Body of pancreas (tissue), 4 donors: ENCODE results near the gene BCAS4. TPM values are rescaled to one million over a fixed set of nuclear protein-coding genes. Genes with fewer than 3 reads are reported as not detected.

Source experiments
- ATAC-seq: fragments of 150-250 bp; one replicate; pipeline ENCODE4 v1.9.1; 2016
- DNase-seq, 4 donors: peaks; one replicate each; pipeline ENCODE4 v3.0.0-alpha.2; 2019
- H3K27ac ChIP-seq, 4 donors: fragments of 200-600 bp; sonication (generic); 1 replicate in 3 of 4; 2 replicates in 1 of 4; pipeline versions ENCODE4 v1.5.1 to v1.6.1; 2016 to 2019; ENCODE audit warnings: mild to moderate bottlenecking in 1 of 4, mixed read lengths in 1 of 4, moderate library complexity in 1 of 4
- H3K27me3 ChIP-seq, 2 donors: fragments of 200-600 bp; sonication (generic); one replicate each; pipeline ENCODE4 v1.6.0; 2016; ENCODE audit warnings: mild to moderate bottlenecking in 1 of 2
- H3K36me3 ChIP-seq, 2 donors: fragments of 200-600 bp; sonication (generic); replicated peaks in 1 of 2; 2 replicates each; pipeline ENCODE4 v1.5.1; 2016; ENCODE audit warnings: low read depth in 2 of 2; ENCODE audit not compliant: insufficient read depth in 1 of 2
- H3K4me1 ChIP-seq: fragments of 200-600 bp; sonication (generic); one replicate; pipeline ENCODE4 v1.6.0; 2016
- H3K4me3 ChIP-seq, 2 donors: fragments of 200-600 bp; sonication (generic); 1 replicate in 1 of 2; 2 replicates in 1 of 2; pipeline ENCODE4 v1.5.1; 2016 to 2019
- H3K9me3 ChIP-seq, 3 donors: fragments of 200-600 bp; sonication (generic); 1 replicate in 2 of 3; 2 replicates in 1 of 3; pipeline ENCODE4 v1.5.1; 2016
- POLR2A ChIP-seq, 3 donors: fragments of 450-650 bp; IDR thresholded peaks; one replicate each; pipeline ENCODE4 v1.6.1; 2016; ENCODE audit warnings: antibody characterized with exemption in 3 of 3, mild to moderate bottlenecking in 2 of 3
- WGBS, 2 donors: methylation state at CpG; one replicate each; pipeline ENCODE4 v1.1.5; 2017; 5-methylcytosine and 5-hydroxymethylcytosine counted together
- intact Hi-C: fragments of 100-400 bp; cut with DNase I; formaldehyde crosslinking; loops from one replicate; pipeline ENCODE4 v1.15.1; 2023
- total RNA-seq, 2 donors: library from RNA; depleted of rRNA; stranded (reverse); fragments of >200 nt; gene quantifications; one replicate each; pipeline ENCODE4 v1.1.0, GENCODE V29; 2016
- TF ChIP-seq, protein P1 (sequence below), 7 experiments: fragments of 450-650 bp in 4 of 7; fragments of 200-600 bp in 3 of 7; sonication (generic) in 3 of 7; IDR thresholded peaks; one replicate each; pipeline ENCODE4 v1.5.1; 2016 to 2019; ENCODE audit warnings: antibody characterized with exemption in 7 of 7

Gene BCAS4
- total RNA-seq, 2 donors from 2014 or later, result under 0.01 to 2.3 TPM

DNA sequence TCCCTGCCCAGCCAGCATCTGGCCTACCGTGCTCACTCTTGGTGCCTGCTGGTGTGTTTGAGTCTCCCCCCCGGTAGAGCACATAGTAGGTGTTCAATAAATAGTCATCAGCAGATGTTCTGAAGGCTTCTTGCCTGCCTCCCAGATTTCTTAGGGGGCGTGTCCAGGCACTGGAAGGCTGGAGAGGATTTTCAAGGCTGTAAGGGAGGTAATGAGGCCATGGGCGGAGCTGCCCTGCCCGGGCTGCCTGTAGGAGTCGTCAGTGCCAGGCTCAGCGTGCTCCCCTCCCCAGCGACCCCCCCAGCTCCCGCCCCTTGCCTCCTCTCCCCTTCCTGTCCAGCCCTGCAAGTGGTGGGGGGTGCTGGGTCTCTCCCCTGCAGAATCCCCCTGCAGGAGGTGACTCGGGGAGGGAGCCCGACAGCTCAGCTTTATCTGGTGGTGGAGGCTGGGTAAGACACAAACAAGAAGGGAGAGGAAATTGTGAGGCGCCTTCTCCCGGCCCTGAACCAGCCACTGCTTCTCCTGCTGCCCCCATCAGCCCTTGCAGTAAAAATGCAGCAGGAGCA, 55.9 kb downstream of the BCAS4 start:
- intact Hi-C loops, result no loop called here
- Histone ChIP-seq H3K27me3 (no peaks in the 10 kb centered on the region), H3K4me1 (peaks cover 24% of the 10 kb centered on the region), H3K36me3 (no peaks in the 10 kb centered on the region), H3K27ac (no peak overlapping the region), H3K4me3 (no peak overlapping the region), H3K9me3 (no peaks in the 10 kb centered on the region)
- DNase-seq (peak in 1 of 4 donors; percentile 48), ATAC-seq (no peak)
- TF ChIP-seq, protein P1, sequence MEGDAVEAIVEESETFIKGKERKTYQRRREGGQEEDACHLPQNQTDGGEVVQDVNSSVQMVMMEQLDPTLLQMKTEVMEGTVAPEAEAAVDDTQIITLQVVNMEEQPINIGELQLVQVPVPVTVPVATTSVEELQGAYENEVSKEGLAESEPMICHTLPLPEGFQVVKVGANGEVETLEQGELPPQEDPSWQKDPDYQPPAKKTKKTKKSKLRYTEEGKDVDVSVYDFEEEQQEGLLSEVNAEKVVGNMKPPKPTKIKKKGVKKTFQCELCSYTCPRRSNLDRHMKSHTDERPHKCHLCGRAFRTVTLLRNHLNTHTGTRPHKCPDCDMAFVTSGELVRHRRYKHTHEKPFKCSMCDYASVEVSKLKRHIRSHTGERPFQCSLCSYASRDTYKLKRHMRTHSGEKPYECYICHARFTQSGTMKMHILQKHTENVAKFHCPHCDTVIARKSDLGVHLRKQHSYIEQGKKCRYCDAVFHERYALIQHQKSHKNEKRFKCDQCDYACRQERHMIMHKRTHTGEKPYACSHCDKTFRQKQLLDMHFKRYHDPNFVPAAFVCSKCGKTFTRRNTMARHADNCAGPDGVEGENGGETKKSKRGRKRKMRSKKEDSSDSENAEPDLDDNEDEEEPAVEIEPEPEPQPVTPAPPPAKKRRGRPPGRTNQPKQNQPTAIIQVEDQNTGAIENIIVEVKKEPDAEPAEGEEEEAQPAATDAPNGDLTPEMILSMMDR (IDR thresholded peaks at IDR 0.05), result no peak
- TF ChIP-seq POLR2A (IDR thresholded peaks at IDR 0.05), result no peak
- WGBS, 2 donors, result 47 to 80% methylated on average over 5 to 10 of the region's 13 CpGs

DNA sequence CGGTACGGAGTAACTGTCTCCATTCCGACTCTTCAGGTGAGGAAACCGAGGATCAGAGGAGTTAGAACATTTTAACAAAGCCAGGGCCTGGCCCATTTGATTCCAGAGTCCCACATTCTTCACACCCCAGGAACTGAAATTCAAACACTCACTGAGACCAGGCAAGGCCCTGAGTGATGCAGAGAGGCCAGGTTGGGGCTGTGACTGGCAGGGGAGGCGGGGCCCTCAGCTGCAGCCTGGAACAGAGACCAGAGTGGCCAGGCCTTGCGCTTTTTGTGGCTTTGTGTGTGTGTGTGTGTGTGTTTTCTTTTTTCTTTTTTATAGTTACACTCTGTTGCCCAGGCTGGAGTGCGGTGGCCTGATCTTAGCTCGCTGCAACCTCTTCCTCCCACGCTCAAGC, 57.2 kb downstream of the BCAS4 start:
- Histone ChIP-seq H3K27ac (no peak overlapping the region), H3K36me3 (no peaks in the 10 kb centered on the region), H3K4me1 (peaks cover 34% of the 10 kb centered on the region), H3K27me3 (no peaks in the 10 kb centered on the region), H3K9me3 (no peaks in the 10 kb centered on the region), H3K4me3 (no peak overlapping the region)
- WGBS, 2 donors, result 93 to 95% methylated on average over 9 of the region's 9 CpGs
- intact Hi-C loops, result no loop called here
- no peak for TF ChIP-seq POLR2A (IDR thresholded peaks at IDR 0.05)
- TF ChIP-seq, protein P1 (IDR thresholded peaks at IDR 0.05), result no peak
- ATAC-seq, result no peak
- no peak for DNase-seq

DNA sequence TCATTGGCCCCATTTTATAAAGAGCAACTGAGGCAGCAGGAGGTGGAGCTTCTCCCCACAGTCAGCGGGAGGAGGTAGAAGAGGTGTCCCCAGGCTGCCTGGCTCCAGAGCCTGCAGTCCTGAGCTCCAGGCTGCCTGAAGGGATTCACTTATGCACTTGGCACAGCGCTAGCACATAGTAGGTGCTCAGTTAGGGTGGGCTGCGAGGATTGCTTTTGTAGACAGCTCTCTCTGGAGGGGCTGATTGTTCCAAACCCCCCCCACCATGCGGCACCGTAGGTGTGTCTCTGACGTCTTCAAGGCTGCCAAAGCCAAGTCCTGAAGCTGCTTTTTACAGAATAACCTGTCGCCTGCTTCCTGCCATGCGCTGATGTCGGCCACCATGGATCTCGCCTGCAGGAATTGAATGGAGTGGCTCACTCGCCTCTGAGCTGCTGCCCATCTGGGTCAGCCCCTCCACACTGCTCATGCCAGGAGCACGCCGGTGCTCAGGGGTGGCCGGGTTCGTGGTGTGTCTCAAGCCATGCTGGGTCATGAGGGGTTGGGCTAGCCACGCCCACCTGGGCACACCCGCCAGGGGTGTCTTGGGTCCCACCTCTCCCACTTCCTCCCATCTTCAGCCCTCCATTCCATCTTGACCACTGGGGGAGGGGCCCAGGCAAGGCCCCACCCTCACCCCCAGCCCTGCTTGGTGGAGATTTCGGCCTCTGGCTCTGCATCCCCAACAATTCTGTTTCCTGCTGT, 59.8 kb downstream of the BCAS4 start:
- H3K4me1 ChIP-seq, result peaks cover 15% of the 10 kb centered on the region
- no peaks in the 10 kb centered on the region for H3K36me3 ChIP-seq
- H3K9me3 ChIP-seq, result no peaks in the 10 kb centered on the region
- ATAC-seq, result no peak
- WGBS, 2 donors, result 85 to 89% methylated on average over 7 to 11 of the region's 18 CpGs
- no peak overlapping the region for H3K27ac ChIP-seq
- intact Hi-C loops, result no loop called here
- no peak for TF ChIP-seq POLR2A (IDR thresholded peaks at IDR 0.05)
- TF ChIP-seq, protein P1 (IDR thresholded peaks at IDR 0.05), result no peak
- H3K27me3 ChIP-seq, result no peaks in the 10 kb centered on the region
- DNase-seq, result no peak
- H3K4me3 ChIP-seq, result no peak overlapping the region

DNA sequence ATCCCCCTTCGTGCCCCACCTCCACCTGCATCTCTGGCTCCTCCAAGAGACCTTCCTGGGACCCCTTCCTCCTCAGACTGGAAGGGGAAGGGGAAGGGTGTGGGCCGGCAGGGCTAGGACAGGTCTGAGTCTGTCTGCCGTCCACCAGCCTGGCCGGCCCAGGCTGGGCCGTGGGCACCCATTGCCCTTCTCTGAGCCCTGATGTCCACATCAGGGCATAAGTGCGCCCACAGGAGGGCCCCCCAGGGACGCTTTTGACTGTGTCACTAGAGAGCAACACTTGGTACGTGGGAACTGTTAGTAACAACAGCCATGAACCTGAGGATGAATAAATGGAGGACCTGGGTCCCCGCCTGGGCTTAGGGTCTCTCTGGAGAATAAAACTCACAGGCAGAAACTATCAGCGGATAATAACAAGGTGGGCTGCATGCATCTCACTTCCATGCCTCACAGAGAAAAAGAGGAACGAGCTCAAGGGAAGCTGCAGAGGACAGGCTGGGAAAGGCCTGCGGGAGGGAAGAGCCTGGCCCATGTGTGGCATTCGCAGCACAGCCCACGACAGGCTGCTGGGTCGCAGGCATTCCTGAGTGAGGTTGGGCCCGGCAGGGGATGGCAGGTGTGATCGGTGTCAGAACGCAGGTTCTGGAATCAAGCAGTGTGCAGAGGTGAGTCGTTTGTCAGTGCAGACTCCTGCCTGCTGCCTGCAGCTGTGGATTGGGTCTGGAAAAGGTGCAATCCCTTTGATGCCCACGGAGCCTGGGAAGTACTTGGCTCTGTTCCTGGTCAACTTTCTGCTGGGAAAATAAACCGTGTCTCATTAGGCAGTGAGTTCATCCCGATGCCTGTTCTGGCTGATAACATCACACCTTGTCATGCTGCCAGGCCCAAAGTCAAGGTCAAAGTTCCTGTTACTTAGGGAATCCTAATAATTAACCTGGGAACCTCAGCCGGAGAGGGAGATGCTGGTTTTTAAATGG, 60.9 kb downstream of the BCAS4 start:
- peaks cover 15% of the 10 kb centered on the region for H3K4me1 ChIP-seq
- ATAC-seq (peak; percentile 74), DNase-seq (peak; percentile 47 to 78 (median 66))
- intact Hi-C loops, result no loop called here
- H3K4me3 ChIP-seq, result no peak overlapping the region
- H3K27ac ChIP-seq, result peak overlapping the region; percentile 13 to 59 (median 34)
- no peaks in the 10 kb centered on the region for H3K9me3 ChIP-seq
- 50 to 56% methylated on average over 13 to 23 of the region's 23 CpGs for WGBS, 2 donors
- no peaks in the 10 kb centered on the region for H3K27me3 ChIP-seq
- H3K36me3 ChIP-seq, result no peaks in the 10 kb centered on the region
- TF ChIP-seq POLR2A (IDR thresholded peaks at IDR 0.05), result peak in 1 of 3 donors; percentile 13
- TF ChIP-seq, protein P1 (IDR thresholded peaks at IDR 0.05), result peak in 2 of 7 experiments; percentile 10 to 11
